Skeletal muscle tissue (tissue), 4 donors: ENCODE results near the gene CA5A. TPM values are rescaled to one million over a fixed set of nuclear protein-coding genes. Genes with fewer than 3 reads are reported as not detected.
"Not testable (repeated sequence)": the region's sequence is repeated elsewhere in the genome, so short reads cannot be mapped to it uniquely, and the experiment has no call there.

ENCODE experiments used
- H3K27ac ChIP-seq: one replicate; pipeline ENCODE4 v1.7.0; 2013; ENCODE audit warnings: mild to moderate bottlenecking, low read depth, low read length, inconsistent platforms
- H3K27me3 ChIP-seq, 3 donors: one replicate each; pipeline ENCODE4 v1.7.0; 2013; ENCODE audit warnings: low read length in 3 of 3; ENCODE audit not compliant: control insufficient read depth in 3 of 3, insufficient read depth in 3 of 3
- H3K36me3 ChIP-seq, 3 donors: one replicate each; pipeline ENCODE4 v1.7.0; 2013; ENCODE audit warnings: low read length in 3 of 3; ENCODE audit not compliant: control insufficient read depth in 3 of 3, insufficient read depth in 3 of 3
- H3K4me1 ChIP-seq, 3 donors: one replicate each; pipeline ENCODE4 v1.7.0; 2013; ENCODE audit warnings: low read length in 3 of 3, mild to moderate bottlenecking in 3 of 3; ENCODE audit not compliant: control insufficient read depth in 3 of 3, insufficient read depth in 3 of 3
- H3K4me3 ChIP-seq, 3 donors: one replicate each; pipeline ENCODE4 v1.7.0; 2013; ENCODE audit warnings: low read length in 3 of 3
- H3K9ac ChIP-seq, 3 donors: one replicate each; pipeline ENCODE4 v1.7.0; 2013; ENCODE audit warnings: low read length in 3 of 3, mild to moderate bottlenecking in 3 of 3, moderate library complexity in 2 of 3, low read depth in 1 of 3
- H3K9me3 ChIP-seq, 3 donors: one replicate each; pipeline ENCODE4 v1.7.0; 2013; ENCODE audit warnings: low read length in 3 of 3; ENCODE audit not compliant: control insufficient read depth in 3 of 3
- total RNA-seq: library from RNA; depleted of rRNA; stranded (reverse); fragments of >200 nt; gene quantifications from one replicate; pipeline ENCODE4 v1.2.3, GENCODE V29; 2014
- donor health status: Osteomylitis.

Gene CA5A
- total RNA-seq, 1 donor from 2014 or later, result not detected

DNA sequence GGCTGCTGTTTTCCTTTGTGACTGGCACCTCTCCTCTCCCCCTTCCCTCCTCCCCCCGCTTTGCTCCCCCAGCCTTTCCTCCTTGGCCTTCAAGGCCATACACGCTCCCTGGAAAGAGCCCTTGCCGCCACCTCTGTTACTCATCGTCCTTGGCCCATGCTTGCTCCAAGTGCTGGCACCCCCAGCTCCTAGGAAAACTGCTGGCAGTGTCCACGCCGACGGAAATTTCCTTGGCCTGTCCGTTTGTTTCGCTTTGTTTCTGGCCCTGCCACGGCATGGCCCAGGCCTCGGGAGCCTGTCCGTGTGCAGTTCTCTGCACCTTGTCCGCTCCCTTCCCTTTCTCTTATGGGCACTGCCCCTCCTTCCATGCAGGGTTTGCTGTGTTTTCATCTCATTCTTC, 18.0 kb downstream of the CA5A start:
- Histone ChIP-seq H3K27ac (peak overlapping the region; percentile 64), H3K4me3 (peak overlapping the region; percentile 54 to 61 (median 60)), H3K36me3 (no peaks in the 10 kb centered on the region), H3K9me3 (no peaks in the 10 kb centered on the region), H3K9ac (peak overlapping the region; percentile 43 to 81 (median 59)), H3K27me3 (peaks cover 0 to 3% (median 0%) of the 10 kb centered on the region in 3 donors), H3K4me1 (peaks cover 4 to 25% (median 21%) of the 10 kb centered on the region in 3 donors)

DNA sequence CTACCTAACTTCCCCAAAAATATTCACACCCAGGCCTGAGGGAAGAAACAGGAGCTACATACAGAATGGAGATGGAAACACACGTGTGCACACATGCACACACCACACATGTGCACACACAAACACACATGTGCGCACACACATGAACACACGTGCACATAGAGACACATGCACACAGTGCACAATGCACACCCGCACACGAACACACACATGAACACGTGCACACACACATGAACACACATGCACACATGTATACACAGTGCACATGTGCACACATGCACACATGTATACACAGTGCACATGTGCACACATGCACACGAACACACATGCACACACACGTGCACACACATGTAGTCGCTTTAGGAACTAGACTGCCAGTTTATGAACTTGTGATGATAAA, 18.8 kb downstream of the CA5A start:
- H3K9ac ChIP-seq, result no peak overlapping the region
- no peak overlapping the region for H3K4me3 ChIP-seq
- H3K36me3 ChIP-seq, result no peaks in the 10 kb centered on the region
- H3K4me1 ChIP-seq, result peaks cover 4 to 21% (median 21%) of the 10 kb centered on the region in 3 donors
- H3K27me3 ChIP-seq, result peaks cover 0 to 3% (median 0%) of the 10 kb centered on the region in 3 donors
- H3K9me3 ChIP-seq, result no peaks in the 10 kb centered on the region
- H3K27ac ChIP-seq, result no peak overlapping the region

DNA sequence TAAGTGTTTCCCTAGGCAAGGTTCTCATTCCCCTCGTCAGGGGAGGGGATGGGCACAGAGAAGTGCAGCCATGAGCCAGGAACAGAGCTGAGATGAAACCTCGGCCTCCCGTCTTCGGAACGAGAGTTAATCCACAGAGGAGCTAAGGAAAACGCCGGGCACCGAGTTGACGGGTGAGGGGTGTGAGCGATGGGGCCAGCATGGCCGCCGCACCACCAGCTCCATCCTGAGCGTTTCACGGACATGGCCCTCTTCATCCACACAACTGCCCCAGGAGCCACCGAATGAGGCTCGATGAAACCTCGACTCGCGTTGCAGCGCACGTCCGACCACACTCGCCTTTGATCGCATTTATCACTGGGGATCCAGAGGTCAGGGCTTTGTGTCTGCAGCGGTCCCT, 21.5 kb downstream of the CA5A start:
- H3K36me3 ChIP-seq, result no peaks in the 10 kb centered on the region
- no peaks in the 10 kb centered on the region for H3K9me3 ChIP-seq
- peaks cover 10 to 33% (median 33%) of the 10 kb centered on the region in 3 donors for H3K4me1 ChIP-seq
- H3K4me3 ChIP-seq, result no peak overlapping the region
- H3K27me3 ChIP-seq, result peaks cover 0 to 3% (median 0%) of the 10 kb centered on the region in 3 donors
- H3K9ac ChIP-seq, result no peak overlapping the region
- H3K27ac ChIP-seq, result no peak overlapping the region

DNA sequence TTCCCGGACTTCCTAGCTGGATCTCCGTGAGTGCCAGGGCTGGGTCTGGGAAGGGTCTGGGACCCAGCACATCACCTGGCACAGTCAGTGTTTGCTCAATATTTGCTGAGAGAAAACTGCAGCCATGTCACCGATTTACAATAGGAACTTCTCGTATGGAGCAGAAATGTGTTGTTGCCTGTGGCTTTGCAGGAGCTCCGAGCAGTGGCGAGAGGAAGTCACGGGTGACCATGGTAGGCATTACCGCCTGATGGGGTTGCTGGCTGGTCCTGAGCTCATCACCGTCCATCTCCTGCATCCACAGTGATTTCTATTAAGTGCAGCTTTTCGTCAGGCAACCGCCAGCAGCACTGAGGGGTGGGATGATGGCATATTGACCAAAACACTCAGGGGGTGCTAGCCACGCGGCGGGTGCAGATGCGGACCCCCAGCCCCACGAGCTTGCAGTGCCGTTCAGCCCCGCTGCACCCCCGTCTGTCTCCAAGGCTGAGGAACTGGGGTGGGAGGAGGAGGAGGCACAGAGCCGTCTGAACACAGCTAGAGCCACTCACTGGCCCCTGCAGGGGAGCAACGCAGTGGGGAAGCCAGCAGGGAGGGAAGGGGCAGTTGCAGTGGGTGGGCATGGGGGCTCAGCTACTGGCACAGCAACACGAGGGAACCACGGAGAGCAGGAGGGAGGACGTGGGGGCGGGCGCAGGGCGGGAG, 22.2 kb downstream of the CA5A start:
- not testable (repeated sequence) for H3K27me3 ChIP-seq, H3K9ac ChIP-seq, H3K27ac ChIP-seq, H3K4me3 ChIP-seq, H3K36me3 ChIP-seq, H3K9me3 ChIP-seq
- H3K4me1 ChIP-seq, result peaks cover 10 to 39% (median 31%) of the 10 kb centered on the region in 3 donors

DNA sequence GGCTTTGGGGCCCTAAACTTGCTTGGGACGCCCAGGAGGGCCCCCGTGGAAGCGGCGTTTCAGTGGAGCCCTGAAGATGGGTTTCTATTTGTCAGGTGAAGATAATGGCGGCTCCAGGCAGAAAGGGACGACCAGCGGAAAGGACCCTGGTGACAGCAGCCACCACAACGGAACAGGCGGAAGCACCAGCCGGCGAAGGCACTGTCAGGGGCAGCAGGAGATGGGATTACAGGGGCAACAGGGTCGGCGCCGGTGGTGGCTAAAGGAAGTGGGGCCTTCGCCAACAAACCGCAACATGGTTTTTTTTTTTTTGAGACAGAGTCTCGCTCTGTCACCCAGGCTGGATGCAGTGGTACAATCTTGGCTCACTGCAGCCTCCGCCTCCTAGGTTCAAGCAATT, 23.6 kb downstream of the CA5A start:
- not testable (repeated sequence) for H3K9me3 ChIP-seq, H3K27ac ChIP-seq, H3K4me3 ChIP-seq, H3K9ac ChIP-seq, H3K36me3 ChIP-seq, H3K27me3 ChIP-seq
- peaks cover 6 to 24% (median 17%) of the 10 kb centered on the region in 3 donors for H3K4me1 ChIP-seq

DNA sequence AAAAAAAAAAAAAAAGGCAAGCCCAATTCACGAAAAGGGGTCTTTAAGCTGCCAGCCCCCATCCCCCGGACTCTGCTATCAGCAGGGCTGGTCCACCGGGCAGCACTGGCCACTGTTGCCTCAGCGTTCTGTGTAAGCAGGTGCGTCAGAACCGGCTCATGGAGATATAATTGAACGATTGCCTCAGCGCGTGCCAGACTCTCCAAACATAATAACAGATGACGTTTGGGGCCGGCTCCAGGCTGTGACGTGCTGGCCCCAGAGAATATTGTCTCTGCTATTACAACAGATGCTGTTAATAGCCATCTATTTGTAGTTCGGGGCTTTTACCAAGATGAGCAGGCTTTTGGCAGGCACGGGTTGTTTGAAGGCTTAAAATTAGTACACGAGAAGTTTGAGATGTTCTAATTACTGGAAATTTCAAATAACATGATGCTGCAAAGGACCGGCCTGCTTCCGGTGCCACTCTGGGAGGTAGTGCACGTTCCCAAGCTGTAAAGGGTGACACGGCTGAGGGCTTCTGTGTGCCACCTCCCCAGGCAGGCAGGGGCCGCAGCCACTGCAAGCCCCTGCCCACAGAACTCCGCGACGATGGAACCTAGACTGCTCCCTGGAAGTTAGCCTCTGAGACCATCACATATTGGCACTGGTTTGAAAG, 25.1 kb downstream of the CA5A start:
- peak overlapping the region; percentile 88 for H3K27ac ChIP-seq
- not testable (repeated sequence) for H3K36me3 ChIP-seq, H3K9me3 ChIP-seq, H3K4me3 ChIP-seq, H3K27me3 ChIP-seq
- peak overlapping the region in 2 of 3 donors; percentile 50 to 69 for H3K9ac ChIP-seq
- H3K4me1 ChIP-seq, result peaks cover 6 to 22% (median 16%) of the 10 kb centered on the region in 3 donors

DNA sequence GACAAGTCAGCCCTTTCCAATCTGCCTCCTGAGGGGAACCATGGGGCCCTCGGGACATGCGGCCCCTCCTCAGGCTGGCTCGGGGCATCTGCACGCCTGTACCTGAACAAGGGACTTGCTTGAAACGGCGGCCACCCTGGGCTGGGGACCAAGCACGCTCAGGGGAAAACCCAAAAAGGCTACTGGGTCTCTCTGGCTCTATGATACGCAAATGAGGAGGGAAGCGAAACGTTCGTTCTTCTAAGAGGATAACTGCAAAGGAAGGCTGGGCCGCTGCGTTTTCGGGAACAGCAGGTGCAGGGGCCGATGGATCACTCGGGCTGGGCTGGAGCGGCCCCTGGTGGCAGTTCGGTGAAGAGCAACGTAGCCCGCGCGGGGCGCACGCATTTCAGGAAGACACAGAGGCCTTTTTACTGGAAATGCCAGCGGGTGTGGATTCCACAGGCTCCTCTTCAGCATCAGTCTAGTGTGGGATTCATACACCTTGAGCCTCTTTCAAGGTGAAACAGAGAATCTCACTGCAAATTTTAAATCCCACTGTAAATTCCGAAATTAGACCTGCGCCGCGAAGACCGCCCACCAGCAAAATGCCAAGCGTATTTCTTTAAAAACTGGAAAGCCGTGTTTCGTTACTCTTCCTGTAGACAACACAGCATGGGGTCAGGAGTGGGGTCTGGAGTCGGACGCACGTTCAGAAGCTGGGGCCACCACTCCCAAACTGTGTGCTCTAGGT, 27.0 kb downstream of the CA5A start:
- not testable (repeated sequence) for H3K36me3 ChIP-seq, H3K27me3 ChIP-seq, H3K27ac ChIP-seq, H3K4me3 ChIP-seq, H3K9me3 ChIP-seq
- peaks cover 6 to 22% (median 16%) of the 10 kb centered on the region in 3 donors for H3K4me1 ChIP-seq
- H3K9ac ChIP-seq, result peak overlapping the region in 1 of 3 donors; percentile 2

DNA sequence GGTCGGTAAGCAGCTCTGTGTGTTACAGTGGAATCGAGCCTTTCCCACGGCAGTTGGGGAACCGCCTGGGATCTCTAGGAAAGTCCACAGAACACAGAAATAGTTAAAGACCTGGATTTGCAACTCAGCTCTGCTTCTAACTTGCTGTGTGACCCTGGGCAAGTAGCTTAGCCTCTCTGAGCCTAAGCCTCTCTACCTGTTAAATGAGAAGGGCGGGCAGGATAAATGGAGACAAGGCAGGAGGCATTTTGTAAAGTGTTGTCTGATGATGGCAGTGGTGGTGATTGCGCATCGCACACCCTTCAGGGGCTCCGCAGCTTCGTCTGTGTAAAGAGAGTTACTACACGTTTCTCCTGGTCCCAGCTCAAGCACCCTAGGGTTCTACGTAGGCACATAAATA, 28.2 kb downstream of the CA5A start:
- H3K27me3 ChIP-seq, H3K9me3 ChIP-seq, H3K27ac ChIP-seq, H3K4me3 ChIP-seq, H3K9ac ChIP-seq, H3K36me3 ChIP-seq: not testable (repeated sequence)
- H3K4me1 ChIP-seq, result peaks cover 6 to 22% (median 16%) of the 10 kb centered on the region in 3 donors

DNA sequence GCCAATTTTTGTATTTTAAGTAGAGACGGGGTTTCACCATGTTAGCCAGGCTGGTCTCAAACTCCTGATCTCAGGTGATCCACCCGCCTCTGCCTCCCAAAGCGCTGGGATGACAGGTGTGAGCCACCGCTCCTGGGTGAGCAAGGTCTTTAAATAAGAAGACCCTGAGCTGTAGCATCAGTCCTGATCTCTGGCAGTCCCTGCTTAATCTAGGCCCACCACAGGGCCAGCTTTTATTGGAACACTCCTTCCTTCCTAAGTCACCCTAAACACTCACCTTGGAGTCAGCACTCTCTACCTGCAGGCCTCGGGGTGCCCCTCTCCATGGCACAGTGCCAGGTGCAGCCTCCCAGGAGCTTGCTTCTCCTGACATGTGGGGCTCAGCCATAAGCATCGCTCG, 30.8 kb downstream of the CA5A start:
- peaks cover 0 to 11% (median under 1%) of the 10 kb centered on the region in 3 donors for H3K4me1 ChIP-seq
- H3K27me3 ChIP-seq, H3K4me3 ChIP-seq, H3K9me3 ChIP-seq, H3K27ac ChIP-seq, H3K9ac ChIP-seq, H3K36me3 ChIP-seq: not testable (repeated sequence)

DNA sequence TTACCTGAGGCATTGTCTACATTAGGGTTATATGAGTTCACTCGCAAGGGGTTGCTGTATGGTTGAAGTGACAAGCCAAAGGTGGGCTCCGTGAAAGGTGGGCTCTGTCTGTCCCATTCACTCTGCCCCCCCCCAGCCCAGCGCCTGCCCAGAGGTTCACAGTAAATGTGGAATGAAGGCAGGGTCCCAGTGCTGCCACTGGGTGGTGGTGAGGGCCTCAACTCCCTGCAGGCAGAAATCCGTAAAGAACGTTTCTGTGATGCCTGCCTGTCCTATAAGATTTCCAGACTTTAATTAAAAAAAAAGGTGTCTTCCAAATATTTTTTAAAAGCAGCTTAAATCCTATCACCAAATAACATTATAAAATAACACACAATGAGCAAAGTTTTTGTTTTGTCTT, 31.4 kb downstream of the CA5A start:
- H3K27me3 ChIP-seq, H3K4me3 ChIP-seq, H3K9ac ChIP-seq, H3K9me3 ChIP-seq, H3K36me3 ChIP-seq, H3K4me1 ChIP-seq, H3K27ac ChIP-seq: not testable (repeated sequence)
